Kasumi-1 (cell line): ENCODE measurements around the gene IMPA2.
"Not testable (repeated sequence)": the region's sequence is repeated elsewhere in the genome, so short reads cannot be mapped to it uniquely, and the experiment has no call there.

Experiments
- DNase-seq, 2 experiments: peaks; one replicate each; lab custom pipeline; 2025; lab: John Stamatoyannopoulos, UW

The IMPA2 gene

GRCh38 chr18:12048010-12048826 lies 66.9 kb downstream of the IMPA2 start:
- DNase-seq, result no peak

GRCh38 chr18:12048827-12049175 lies 67.5 kb downstream of the IMPA2 start:
- DNase-seq, result no peak

- peak; percentile 66 to 76 for DNase-seq
Measured at GRCh38 chr18:12049978-12050811, 68.9 kb downstream of the IMPA2 start.

- DNase-seq, result no peak
Measured at GRCh38 chr18:12052866-12053265, 71.6 kb downstream of the IMPA2 start.

- peak; percentile 56 to 77 for DNase-seq
Measured at GRCh38 chr18:12053289-12053688, 72.0 kb downstream of the IMPA2 start.

GRCh38 chr18:12056034-12056883 lies 75.0 kb downstream of the IMPA2 start:
- DNase-seq, result peak; percentile 17 to 22

GRCh38 chr18:12056884-12057402 lies 75.6 kb downstream of the IMPA2 start:
- no peak for DNase-seq

GRCh38 chr18:12057419-12058039 lies 76.2 kb downstream of the IMPA2 start:
- no peak for DNase-seq

- DNase-seq, result no peak
Measured at GRCh38 chr18:12059334-12060181, 78.3 kb downstream of the IMPA2 start.

- no peak for DNase-seq
Measured at GRCh38 chr18:12060182-12060870, 79.0 kb downstream of the IMPA2 start.

- DNase-seq, result no peak
Measured at GRCh38 chr18:12061685-12062084, 80.4 kb downstream of the IMPA2 start.

GRCh38 chr18:12062974-12063373 lies 81.7 kb downstream of the IMPA2 start:
- no peak for DNase-seq

- no peak for DNase-seq
Measured at GRCh38 chr18:12064086-12064763, 82.9 kb downstream of the IMPA2 start.

- no peak for DNase-seq
Measured at GRCh38 chr18:12065397-12065796, 84.1 kb downstream of the IMPA2 start.

GRCh38 chr18:12066910-12067511 lies 85.7 kb downstream of the IMPA2 start:
- no peak for DNase-seq

- DNase-seq, result no peak
Measured at GRCh38 chr18:12067671-12068070, 86.4 kb downstream of the IMPA2 start.

- not testable (repeated sequence) for DNase-seq
Measured at GRCh38 chr18:12068316-12068949, 87.1 kb downstream of the IMPA2 start.

GRCh38 chr18:12068950-12069320 lies 87.6 kb downstream of the IMPA2 start:
- no peak for DNase-seq

- DNase-seq, result not testable (repeated sequence)
Measured at GRCh38 chr18:12071066-12071465, 89.8 kb downstream of the IMPA2 start.
